NCI-H1092 treated with DMSO at 0.1 percent for 48 hours (cell line): ENCODE measurements around the gene TCF4.

Source experiments
- DNase-seq: peaks from one replicate; lab custom pipeline; 2025; lab: John Stamatoyannopoulos, UW

Gene TCF4

GRCh38 chr18:55346961-55347740, 240.8 kb downstream of the TCF4 start:
- DNase-seq, result no peak

GRCh38 chr18:55346387-55346786, 241.6 kb downstream of the TCF4 start:
- DNase-seq, result no peak

- DNase-seq, result no peak
Measured at GRCh38 chr18:55345103-55345950, 242.7 kb downstream of the TCF4 start.

GRCh38 chr18:55343396-55344073, 244.5 kb downstream of the TCF4 start:
- DNase-seq, result peak; percentile 40

- no peak for DNase-seq
Measured at GRCh38 chr18:55340998-55341397, 247.0 kb downstream of the TCF4 start.

GRCh38 chr18:55339990-55340389, 248.0 kb downstream of the TCF4 start:
- no peak for DNase-seq

GRCh38 chr18:55338978-55339650, 248.9 kb downstream of the TCF4 start:
- peak; percentile 40 for DNase-seq

GRCh38 chr18:55337908-55338521, 250.0 kb downstream of the TCF4 start:
- DNase-seq, result peak; percentile 93

GRCh38 chr18:55337138-55337537, 250.9 kb downstream of the TCF4 start:
- DNase-seq, result peak; percentile 38

- DNase-seq, result no peak
Measured at GRCh38 chr18:55336438-55337100, 251.4 kb downstream of the TCF4 start.

- peak; percentile 24 for DNase-seq
Measured at GRCh38 chr18:55334875-55335274, 253.1 kb downstream of the TCF4 start.

GRCh38 chr18:55331301-55331700, 256.7 kb downstream of the TCF4 start:
- DNase-seq, result no peak

- no peak for DNase-seq
Measured at GRCh38 chr18:55328301-55328700, 259.7 kb downstream of the TCF4 start.

GRCh38 chr18:55327454-55327853, 260.5 kb downstream of the TCF4 start:
- DNase-seq, result no peak

- DNase-seq, result peak; percentile 16
Measured at GRCh38 chr18:55326134-55326533, 261.9 kb downstream of the TCF4 start.

GRCh38 chr18:55324166-55324565, 263.8 kb downstream of the TCF4 start:
- peak; percentile 25 for DNase-seq

- DNase-seq, result peak; percentile 91
Measured at GRCh38 chr18:55323051-55323994, 264.7 kb downstream of the TCF4 start.

- DNase-seq, result peak; percentile 94
Measured at GRCh38 chr18:55322178-55322735, 265.7 kb downstream of the TCF4 start.
